HL-60/S4 (cell line): ENCODE data around the gene ZRSR2.
"Not testable (repeated sequence)": the region's sequence is repeated elsewhere in the genome, so short reads cannot be mapped to it uniquely, and the experiment has no call there.

Source experiments
- in situ Hi-C: fragments of 300-500 bp; cut with MboI; formaldehyde crosslinking; loops from 2 replicates; pipeline ENCODE4 v1.14.3; 2022; ENCODE audit warnings: low sequenced_read_pairs

Gene ZRSR2

DNA sequence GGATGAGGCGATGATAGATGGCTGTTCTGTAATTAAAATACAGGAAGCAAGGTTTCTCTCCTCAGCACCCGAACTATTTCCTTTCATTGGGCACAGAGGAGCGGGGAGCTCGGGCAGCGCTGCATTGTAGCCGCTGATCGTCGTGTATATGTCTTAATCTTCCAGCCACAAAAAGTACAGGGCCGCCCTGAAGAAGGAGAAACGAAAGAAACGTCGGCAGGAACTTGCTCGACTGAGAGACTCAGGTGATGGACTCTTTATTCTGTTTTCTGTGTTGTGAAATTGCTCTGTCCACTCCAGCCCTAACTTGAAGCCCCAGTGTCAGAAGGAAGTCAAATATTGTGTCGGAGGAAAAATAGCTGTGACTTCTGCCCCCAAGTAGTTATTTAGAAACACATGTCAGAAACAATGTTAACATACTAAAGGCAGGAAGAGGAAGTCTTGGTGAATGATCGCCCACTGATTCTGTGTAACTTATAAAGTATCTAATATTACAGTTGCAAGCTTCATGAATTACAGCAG, 546 bp downstream of the ZRSR2 start:
- in situ Hi-C loops, result no loop called here

DNA sequence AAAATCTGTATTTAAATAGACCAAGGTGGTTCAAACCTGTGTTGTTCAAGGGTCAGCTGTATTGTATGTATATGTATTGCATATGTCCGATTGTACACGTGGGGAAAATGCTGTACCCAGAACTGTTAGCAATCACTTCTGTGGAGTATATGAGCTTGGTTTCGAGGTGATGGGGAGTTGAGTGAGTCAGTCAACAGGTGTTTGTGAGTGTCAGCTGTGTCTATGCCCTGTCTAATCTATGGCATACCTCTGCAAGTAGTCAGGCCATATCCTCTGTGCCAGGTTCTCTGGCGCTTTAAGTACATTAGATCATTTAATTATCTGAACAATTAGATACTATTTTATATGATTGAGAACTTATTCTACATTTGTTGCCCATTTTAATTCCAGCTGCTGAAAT, 7.4 kb downstream of the ZRSR2 start:
- in situ Hi-C loops, result no loop called here

DNA sequence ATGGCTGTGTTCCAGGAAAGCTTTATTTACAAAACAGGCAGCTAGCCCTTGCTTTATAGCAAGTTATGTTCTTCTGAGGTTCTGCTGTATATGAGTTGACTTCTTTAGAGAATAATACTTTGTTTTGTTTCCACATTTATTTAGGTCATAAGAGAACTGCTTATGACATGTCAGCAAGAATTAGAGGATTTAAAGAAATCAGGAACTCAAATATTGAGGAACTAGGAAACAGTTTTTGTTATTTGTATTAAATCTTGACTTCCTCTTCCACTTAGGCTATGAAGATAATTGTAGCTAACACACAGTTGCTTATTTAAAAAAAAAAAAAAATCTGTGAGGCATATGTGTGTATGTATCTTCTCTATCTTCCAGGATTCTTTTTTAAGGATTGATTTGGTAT, 14.3 kb downstream of the ZRSR2 start:
- in situ Hi-C loops, result no loop called here

DNA sequence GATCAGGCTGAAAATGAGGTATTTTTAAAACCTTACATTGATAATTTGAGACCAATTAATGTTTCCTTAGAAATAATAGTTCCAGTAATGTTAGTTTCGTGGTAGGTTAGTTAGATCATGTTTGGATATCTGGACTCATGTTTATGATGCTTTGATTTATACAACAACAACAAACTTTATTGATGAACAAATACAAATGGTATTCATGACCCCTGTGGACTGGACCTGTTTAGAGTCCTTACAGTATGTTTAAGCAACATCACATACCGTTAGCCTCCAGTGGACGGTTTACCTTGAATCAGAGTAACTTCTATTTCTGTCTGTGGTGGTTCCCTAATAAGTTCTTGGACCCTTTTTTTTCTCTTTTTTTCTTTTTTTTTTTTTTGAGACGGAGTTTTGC, 18.0 kb downstream of the ZRSR2 start:
- in situ Hi-C loops, result no loop called here

DNA sequence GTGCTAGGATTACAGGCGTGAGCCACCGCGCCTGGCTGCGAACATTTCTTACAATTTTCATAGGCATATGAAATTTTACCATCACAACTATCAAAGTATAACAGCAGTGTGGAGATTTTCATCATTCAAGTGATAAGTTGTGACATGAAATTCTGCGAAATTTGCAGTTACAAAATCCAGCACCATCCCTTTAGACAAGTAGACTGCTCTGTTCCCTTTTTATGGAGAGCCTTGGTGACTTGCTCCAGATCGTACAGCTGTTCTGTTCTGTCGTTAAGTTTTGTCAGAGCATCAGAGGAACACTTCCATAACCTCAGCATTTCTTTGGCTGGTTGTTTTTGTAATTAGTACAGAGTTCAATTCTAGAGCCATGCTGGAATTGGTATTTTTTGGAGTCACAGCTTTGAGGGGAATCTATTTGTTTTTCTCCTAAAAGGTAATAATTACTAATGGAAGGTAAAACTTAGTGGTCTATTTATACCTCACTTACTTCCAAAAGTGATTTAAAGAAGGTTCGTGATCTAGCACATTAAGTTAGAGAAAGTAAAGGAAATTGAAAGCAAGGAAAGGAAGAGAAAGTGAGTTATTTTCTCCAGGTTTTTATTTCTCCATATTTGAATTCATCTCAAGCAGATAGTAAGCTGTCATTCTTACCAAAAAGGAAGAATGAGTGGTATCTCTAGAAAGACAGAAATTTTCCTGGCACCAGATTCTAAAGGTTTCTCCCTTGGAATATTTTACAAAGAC, 22.1 kb downstream of the ZRSR2 start:
- in situ Hi-C loops, result no loop called here

DNA sequence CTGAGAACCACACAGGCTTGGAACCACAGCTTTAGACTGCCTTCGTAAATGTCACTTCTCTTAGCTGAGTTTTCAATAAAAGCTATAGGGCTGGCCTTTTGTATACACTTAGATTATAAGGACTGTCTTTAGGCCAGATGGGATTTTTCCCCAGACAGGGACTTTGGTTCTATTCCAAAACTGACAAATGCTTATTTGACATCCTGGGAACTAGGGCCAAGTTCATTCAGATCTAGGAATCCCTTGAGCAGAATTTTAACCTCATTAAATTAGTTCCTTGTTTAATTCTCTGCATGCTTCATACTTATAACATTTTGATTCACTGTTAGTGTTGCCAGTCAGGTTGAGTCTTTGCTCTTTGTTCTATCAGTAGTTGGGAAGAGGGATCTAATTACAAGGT, 23.1 kb downstream of the ZRSR2 start:
- in situ Hi-C loops, result no loop called here

DNA sequence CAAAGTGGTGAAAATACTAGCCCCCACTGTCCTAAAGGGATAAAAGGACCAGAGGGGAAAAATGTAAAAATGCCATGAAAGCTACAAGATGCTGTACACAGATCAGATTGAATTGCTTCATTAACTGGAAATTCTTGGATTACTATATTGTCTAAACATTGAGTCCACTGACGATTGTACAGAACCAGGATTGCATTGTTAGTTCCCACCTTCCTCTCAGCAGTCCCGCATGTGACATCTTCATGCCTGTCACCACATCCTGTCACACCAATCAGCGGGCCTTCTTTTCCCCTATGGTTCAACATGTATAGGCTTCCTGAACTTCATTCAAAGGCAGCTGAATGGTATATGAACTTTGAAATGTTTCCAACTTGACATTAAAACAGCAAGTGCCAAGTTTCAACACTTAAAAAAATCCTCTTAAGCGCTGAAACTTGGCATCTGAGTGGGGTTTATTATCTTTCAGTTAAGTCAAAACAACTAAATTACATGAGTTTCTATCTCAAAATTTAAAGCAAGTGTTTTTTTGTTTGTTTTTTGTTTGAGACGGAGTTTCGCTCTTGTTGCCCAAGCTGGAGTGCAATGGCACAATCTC, 24.6 kb downstream of the ZRSR2 start:
- in situ Hi-C loops, result no loop called here

DNA sequence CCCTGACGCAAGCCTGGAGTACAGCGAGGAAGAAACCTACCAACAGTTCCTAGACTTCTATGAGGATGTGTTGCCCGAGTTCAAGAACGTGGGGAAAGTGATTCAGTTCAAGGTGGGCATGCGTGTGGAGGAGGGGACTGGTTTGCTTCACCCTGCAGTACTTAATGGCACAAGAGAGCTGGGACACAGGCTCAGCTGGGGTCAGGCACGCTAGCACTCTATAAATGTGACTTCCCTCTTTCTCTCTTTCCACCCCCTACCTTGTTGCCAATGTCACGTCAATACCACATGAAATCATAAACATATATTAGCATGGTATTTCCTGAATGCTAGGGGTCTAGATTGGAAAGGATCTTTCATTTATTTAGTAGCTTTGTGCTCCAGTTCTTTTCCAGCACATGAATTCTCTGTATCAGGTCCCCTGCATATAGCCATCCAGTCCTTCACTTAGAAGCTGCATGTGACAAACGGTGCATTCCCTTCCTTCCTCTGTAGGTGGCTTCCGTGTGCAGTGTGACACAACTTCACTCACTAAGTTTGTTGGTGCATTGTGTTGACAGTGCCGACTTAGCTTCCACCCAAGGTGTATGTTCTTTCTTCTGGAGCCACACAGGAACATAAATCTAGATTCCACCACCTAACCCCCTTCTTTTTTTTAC, 25.6 kb downstream of the ZRSR2 start:
- in situ Hi-C loops, result no loop called here

DNA sequence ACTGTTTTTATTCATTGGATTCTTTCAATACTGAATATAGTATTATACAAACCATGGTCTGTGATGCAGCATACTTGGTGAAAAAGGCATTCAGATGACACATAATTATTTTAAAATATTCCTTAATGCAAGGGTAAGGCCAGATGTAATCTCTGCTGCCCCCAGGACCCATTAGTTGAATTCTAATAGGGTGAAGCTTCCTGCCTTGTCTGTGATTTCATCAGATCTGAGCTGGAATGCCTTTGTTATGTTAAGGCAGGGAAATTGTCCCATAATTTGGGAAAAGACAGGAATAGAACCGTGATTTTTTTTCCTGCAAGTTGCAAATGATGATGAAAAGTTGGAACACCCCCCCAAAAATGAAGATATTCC, 26.1 kb downstream of the ZRSR2 start:
- in situ Hi-C loops, result no loop called here

DNA sequence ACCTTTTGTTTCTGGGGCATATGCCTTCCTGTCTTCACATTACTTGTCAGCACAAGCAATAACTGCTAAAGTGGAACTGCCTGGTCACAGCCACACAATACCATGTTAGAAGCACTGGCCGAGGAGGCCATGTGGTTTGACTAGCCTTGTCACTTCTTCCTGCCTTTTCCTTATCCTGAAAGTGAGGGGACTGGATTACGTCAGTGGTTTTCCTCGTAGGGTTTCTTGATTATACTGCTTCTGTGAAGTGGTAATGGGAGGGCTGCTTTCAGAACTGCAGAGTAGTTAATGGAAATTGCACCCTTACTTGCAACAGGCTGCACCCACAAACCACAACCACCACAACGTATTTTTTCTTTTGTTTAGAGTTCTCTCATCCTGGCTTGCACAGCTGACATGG, 26.6 kb downstream of the ZRSR2 start:
- in situ Hi-C loops, result no loop called here

DNA sequence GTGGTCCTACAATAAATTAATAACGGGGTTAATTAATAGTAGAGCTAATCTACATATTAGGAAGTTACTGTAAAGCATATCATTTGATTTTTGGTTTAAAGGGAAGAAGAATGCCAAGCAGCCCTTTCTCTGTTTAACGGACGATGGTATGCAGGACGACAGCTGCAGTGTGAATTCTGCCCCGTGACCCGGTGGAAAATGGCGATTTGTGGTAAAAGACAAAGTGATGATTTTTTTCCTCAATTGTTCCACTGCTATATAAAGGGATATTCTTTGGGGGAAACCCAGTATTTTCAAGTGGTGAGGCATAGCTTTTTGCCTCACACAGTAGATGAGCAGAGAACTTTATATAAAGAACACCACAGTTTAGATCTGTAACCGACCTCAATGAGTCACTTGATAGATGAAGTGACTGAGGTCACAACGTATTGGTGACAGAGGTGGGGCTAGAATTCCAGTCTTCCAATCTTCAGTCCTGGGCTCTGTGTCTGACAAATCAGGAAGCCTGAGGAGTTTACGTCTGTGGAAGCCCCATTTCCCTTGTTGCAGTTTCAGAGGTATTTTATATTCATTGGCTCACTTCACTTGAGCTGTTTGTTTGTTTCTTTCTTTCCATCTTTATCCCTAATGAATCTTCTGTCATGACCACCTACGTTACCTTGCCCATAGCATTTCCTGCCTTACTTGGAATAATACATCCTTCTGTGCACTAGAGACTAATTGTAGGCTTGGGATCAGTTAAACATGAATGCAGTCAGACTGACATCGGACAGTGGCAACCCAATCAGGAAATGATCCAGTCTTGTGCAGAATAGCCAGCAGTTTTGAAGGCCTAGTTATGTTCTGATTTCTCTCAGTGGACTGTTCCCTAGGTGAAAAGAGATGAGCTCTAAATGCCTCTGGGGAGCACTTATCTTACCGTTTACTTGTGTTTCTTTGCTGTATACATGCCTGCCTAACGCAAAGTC, 30.1 kb downstream of the ZRSR2 start:
- in situ Hi-C loops, result no loop called here

DNA sequence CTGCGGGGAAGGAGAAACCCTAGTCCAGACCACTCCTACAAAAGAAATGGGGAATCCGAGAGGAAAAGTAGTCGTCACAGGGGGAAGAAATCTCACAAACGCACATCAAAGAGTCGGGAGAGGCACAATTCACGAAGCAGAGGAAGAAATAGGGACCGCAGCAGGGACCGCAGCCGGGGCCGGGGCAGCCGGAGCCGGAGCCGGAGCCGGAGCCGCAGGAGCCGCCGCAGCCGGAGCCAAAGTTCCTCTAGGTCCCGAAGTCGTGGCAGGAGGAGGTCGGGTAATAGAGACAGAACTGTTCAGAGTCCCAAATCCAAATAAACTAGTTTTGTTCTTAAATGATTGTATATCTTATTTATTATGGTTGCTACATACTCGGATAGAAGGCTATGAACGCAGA, 32.6 kb downstream of the ZRSR2 start:
- in situ Hi-C loops, result no loop called here

DNA sequence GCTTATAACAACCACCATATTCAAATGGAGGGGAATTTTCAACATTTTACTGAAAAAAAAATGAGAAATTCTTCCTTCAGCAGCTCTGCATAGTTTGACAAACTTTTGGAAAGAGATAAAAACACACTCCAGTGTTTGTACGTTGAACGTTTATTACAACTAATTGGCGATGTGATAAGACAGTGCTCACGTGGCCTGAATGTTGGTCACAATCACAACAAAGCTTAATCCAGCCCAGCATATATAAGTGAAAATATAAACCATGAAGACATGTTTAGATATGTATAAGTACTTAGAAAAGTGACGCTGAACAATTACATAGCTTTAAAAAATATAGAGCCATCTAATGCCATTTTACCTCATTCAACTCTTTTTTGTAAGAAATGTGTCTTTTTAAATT, 35.7 kb downstream of the ZRSR2 start:
- in situ Hi-C loops, result no loop called here

DNA sequence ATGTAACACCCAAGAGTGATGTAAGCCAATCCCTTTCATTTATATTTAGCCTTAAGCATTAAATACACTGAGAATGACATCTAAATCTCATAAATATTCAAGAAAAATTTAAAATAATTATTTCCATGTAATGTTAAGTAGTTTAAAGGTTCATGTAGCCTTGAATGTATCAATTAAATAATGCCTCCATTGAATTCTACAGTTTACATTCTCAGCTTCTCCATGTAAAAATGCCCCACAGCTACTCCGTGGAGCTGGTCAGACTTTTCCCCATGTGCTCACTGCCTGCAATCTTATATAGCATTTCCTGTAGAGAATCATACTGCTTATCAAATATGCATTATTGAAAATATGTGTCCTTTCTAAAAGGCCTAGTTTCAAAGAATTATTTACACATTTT, 38.9 kb downstream of the ZRSR2 start:
- in situ Hi-C loops, result no loop called here

DNA sequence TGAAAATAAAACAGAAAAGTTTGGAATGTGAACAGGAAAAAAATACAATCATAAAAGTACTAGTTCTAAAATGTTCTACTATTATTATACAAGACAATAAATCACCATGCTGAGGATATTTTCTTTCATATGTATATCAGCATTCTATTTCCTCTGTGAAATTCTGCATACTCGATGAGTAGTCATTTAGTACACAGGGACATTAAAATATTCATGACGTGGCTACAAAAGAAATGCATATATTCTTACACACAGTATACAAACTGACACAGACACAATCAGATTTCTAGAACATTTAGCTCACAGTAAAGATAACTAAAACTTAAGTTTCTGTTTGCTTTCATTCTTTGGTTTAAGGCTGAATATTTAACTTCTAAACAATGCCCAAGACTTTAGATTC, 41.1 kb downstream of the ZRSR2 start:
- in situ Hi-C loops, result not testable (repeated sequence)

DNA sequence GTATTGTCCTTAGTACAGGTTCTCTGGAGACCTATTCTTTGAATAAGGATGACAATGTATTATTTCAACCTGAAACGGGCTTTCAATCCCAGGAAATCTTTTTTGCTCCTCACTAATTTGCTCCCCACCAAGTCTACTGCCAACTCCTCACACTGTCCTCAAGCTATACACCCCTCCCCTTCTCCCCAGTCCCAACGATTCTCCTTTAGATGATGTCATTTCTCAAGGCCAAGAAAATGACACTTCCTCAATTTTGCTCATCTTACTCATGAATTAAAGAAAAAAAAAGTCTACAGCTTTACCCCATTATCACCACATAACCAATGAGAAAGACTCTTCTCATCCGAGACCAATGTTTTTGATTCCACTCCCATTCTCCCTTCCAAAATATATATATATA, 43.8 kb downstream of the ZRSR2 start:
- in situ Hi-C loops, result no loop called here

DNA sequence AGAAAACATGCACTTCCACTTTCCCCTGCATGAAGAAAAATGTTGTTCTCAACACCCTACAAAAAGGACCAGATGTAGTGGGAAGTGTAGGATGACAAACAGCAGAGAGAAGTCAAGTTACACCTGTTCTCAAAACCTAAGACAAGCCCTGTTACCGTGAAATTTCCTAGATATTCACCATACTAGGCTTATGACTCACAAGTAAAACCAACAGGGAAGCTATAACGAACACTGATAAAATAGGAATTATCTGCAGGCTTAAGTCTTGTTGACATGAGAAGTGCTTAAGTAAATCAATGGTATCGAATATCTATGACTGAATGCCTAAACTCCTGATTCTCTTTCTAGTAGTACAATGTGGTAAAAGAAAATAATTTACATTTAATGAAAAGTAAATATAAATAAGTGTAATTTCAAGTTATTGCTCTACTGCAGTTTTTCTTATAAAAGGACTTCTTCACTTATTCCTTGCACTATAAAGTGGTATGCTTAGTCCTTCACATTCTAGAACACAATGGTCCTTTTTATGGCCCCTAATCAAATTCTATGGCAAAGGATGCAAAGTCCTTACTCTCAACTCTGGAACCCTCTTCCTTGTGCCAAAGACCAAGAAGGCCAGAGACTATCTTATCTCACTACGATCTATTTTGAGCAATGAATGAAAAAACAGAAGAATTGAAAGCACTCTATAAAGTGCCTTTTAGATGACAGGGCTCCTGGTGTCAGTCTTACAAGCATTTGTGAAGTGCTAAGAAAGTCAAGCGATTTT, 44.7 kb downstream of the ZRSR2 start:
- in situ Hi-C loops, result no loop called here

DNA sequence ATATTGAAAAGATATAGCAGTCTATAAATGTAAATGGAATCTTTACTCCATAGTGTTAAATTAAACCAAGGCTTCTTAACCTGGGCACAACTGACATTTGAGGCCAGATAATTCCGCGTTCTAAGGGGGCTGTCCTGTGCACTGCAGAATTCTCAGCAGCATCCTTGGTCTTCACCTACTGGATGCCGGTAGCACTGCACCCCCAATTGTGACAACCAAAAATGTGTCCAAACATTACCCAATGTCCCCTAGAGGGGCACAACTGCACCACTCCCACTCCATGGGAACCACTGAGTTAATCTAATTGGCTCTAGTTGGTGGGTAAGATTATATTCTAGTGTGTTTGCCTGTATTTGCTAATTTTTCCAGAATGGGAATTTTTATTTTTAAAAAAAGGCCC, 47.7 kb downstream of the ZRSR2 start:
- in situ Hi-C loops, result no loop called here

DNA sequence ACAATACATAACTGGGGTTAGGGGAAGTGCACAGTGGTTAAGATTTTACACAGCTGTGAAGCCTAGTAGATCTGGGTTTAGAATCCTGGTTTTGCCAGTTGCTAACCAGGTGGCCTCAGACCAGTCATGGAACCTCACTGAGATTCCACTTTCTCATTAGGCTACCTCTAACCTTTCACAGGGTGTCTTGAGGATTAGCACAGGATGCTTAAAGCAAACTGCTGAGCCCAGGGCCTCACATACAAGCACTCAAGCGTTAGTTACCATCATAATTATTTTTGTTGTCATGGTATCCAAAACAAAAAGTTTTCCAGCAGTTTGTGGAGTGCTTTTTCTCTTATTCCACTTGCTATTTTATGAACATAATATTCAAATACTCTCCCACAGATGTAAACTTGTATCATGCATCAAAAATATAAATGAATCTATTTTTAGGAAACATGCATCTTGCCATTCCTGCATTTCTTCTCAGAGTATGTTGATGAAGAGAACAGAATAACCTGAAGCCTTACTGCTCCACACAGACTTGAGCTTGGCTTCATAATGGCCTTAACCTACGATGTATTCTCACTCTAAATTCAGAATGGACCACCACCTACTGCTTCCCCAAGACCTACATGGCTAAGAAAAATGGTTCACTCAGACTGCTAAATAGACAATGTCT, 51.7 kb downstream of the ZRSR2 start:
- in situ Hi-C loops, result no loop called here

DNA sequence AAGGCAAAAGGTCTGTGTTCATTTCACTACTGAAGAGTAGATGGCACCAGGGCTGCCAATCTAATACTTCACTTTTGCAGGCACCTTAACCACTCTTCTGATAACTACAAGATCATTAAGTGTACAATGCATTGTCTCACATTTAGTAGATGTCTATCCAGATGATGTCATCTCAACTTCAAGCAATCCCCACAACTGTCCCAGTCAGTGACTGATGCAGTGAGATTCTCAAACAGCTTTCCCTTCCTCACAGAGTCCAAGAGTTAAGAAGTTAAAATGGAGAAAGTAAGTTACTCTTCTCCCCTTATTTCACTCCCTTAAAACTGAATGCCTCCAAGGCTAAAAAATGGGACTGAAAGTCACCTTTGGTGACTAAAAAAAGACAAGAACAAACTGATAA, 53.7 kb downstream of the ZRSR2 start:
- in situ Hi-C loops, result no loop called here
